ENCODE measurements around the gene BSX. TPM values are rescaled to one million over a fixed set of nuclear protein-coding genes. Genes with fewer than 3 reads are reported as not detected.

Gene BSX
- total RNA-seq, 1 experiment from 2014 or later = not detected

DNA sequence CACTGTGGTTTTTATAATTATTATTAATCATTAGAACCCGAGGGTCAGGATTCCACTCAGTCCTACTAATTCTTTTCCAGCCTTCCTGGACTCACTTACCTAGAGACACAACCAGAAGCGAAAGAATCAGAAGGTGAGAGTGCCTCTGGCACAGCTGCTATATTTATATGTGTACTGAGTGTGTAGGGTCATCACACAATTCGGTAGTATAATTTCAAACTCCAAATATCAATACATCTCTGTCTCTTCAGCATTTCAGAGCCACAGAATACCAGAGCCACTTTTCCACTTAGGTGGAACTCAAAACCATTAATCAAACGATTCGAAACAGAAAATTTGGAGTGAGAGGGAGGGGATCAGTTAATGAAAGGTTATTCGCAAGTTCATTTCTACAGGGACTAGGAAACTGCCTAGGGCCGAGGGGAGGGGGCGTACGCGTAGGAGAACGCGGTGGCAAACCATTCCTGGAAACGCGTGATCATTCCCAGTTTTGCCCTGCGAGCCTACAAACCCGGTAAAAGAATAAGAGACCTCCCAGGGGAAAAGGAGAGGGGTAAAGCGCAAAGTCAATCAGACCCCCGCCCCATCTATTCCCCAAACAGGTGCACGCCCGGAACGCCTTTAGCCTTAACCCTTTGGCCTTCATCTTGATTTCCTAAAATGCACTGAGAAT is 5.4 kb downstream of the BSX start:
- no peak for DNase-seq (ENCODE audit: extremely low read depth, low read depth)

- DNase-seq (ENCODE audit: extremely low read depth, low read depth) = no peak
Measured at GRCh38 chr11:122963961-122964360, 17.7 kb downstream of the BSX start.

DNA sequence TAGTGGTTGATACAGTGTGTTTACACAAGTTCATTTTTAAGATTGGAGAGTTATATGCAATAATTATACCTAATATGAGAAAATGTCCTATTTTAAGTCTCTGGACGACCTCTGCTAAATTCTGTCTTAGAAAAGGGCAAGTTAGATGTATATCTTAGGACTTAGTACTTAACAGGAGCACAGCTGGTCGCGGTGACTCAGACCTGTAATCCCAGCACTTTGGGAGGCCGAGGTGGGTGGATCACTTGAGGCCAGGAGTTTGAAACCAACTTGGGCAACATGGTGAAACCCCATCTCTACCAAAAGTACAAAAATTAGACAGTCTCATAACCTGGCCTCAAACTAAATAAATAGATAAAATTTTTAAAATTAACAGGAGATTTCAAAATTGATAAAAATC is 27.2 kb downstream of the BSX start:
- DNase-seq (ENCODE audit: extremely low read depth, low read depth) = no peak

- DNase-seq (ENCODE audit: extremely low read depth, low read depth) = no peak
Measured at GRCh38 chr11:122951211-122951610, 30.4 kb downstream of the BSX start.

DNA sequence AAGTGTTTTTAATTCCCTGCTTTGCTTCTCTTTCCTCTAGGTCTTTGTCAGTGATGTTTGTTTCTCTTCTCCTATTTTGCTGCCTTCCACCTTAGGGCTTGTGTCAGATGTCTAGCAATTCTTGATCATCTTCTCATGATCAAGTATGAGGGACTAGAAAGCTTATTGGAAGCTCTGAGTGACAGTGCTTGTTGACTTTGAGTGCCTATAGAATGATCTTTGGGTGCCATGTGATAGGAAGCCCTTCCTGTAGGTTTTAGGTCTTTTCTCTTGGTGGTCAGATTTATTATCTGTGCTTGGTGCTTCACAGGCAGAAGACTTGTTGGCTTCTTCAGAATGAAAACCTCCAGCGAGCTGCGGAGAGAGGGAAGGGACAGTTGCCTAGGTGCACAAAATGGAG is 43.1 kb downstream of the BSX start:
- no peak for DNase-seq (ENCODE audit: extremely low read depth, low read depth)

DNA sequence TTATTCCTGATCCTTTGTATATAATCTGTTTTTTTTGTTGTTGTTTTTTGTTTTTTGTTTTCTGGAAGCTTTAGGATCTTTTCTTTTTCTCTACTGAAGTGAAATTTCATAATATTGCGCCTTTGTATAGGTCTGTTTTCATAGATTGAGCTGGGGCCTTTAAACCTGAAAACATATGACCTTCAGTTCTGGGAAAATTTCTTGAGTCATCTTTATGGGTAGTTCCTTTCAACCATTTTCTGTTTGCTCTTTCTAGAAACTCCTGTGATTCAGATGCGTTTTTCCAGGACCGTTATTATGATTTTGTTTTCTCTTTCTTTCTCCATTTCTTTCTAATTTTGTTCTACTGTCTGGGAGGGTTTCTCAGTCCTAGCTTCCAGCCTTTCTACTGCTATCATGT is 43.7 kb downstream of the BSX start:
- no peak for DNase-seq (ENCODE audit: extremely low read depth, low read depth)

DNA sequence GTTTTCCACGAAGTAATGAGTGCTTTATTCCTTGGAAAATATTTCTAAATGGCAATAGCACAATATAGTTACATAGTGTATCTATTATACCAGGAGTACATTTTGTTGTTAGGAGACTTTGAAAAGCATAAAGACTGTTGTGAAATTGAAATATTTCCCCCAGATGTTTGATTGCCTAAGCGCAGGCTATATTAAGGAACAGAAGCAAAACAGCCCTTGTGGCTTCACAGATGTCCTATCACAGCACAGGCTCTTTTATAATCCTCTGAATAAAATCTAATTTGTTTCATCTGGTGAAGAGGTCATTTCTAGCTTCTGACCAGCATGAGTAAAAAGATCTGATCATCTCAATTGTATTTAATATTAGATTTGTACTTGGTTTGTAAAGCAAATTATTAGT is 48.2 kb downstream of the BSX start:
- DNase-seq (ENCODE audit: extremely low read depth, low read depth) = no peak

DNA sequence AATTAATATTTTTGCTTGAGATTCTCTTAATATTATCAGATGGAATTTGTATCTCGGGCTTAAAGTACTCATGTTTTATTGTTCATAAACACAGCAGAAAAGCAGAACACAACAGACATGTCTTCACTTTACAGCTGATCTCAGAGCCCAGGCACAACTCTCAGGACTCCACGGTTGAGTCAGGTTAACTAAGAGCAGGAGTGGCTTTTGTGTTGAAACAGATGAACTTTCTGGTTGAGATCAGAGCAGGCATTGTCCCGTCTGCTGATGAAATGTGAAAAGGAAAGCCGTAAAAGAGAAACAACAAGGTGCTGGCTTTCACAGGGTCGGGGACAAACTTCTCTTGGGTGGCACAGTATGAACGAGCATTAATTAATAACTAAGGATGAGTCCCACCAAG is 50.1 kb downstream of the BSX start:
- DNase-seq (ENCODE audit: extremely low read depth, low read depth) = no peak

Other genes starting within 250 kb of the BSX start
- gene CRTAM, start 143.3 kb downstream of the BSX start, total RNA-seq (2014; rRNA removed; shearing (Covaris generic)) = not detected in 2 replicates
- gene JHY, start 99.1 kb downstream of the BSX start, total RNA-seq (2014; rRNA removed; shearing (Covaris generic)) = 3.1 and 3.2 TPM in 2 replicates
- 1,170 and 1,176 TPM in 2 replicates for gene HSPA8, start 80.3 kb upstream of the BSX start, total RNA-seq (2014; rRNA removed; shearing (Covaris generic))
- 9.4 and 10.5 TPM in 2 replicates for gene CLMP, start 213.4 kb upstream of the BSX start, total RNA-seq (2014; rRNA removed; shearing (Covaris generic))